Measurements from ENCODE around the gene MXRA8.

DNA sequence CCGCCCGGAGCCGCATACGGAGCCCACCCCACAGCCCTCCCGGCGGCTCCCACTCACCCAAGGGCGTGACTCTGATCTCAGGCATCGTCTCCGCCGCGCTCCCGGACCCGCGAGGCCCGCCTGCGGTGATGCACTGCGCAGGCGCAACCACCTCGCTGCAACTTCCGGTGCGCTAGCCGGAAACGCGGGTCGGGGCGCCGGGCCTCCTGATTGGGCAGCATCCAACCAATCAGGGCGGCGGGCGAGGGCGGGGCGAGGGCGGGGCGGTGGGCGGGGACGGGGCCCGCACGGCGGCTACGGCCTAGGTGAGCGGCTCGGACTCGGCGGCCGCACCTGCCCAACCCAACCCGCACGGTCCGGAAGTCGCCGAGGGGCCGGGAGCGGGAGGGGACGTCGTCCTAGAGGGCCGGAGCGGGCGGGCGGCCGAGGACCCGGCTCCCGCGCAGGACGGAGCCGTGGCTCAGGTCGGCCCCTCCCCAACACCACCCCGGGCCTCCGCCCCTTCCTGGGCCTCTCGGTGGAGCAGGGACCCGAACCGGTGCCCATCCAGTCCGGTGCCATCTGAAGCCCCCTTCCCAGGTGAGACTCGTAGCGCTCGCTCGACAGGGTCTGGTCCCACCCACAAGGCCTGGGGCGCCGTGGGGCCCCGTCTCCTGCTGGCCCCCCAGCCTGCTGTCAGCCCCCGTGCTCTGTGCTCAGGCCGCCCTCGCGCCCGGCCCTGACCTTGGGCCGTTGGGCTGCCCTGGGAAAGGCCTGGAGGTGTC is 33.6 kb downstream of the MXRA8 start, which contains the start of the genes CPTP and INTS11:
- TF ChIP-seq GATA1 (IDR thresholded peaks at IDR 0.05; ENCODE audit: low read depth, low read length) = no peak
- TF ChIP-seq POLR2A (IDR thresholded peaks at IDR 0.05; ENCODE audit: low read length) = peak; percentile 68

All from erythroblast (primary cell).